LNCAP (cell line): ENCODE measurements around the gene ARRDC1.

ENCODE experiments used
- CTCF ChIP-seq: fragments of 450-650 bp; IDR thresholded peaks from 2 replicates; pipeline ENCODE4 v1.5.1; 2017; ENCODE audit warnings: mild to moderate bottlenecking

ARRDC1 gene

GRCh38 chr9:137612741-137613142 is 7.3 kb downstream of the ARRDC1 start:
- TF ChIP-seq CTCF: no peak

GRCh38 chr9:137613259-137613658 is 7.8 kb downstream of the ARRDC1 start:
- TF ChIP-seq CTCF: no peak

- TF ChIP-seq CTCF: no peak
These were observed 8.4 kb downstream of the ARRDC1 start for GRCh38 chr9:137613738-137614523.

- no peak for TF ChIP-seq CTCF
These were observed 9.3 kb downstream of the ARRDC1 start for GRCh38 chr9:137614631-137615386.

GRCh38 chr9:137615387-137615871 is 9.9 kb downstream of the ARRDC1 start:
- no peak for TF ChIP-seq CTCF

- no peak for TF ChIP-seq CTCF
These were observed 12.9 kb downstream of the ARRDC1 start, which contains the start of gene EHMT1 for GRCh38 chr9:137618105-137619067. EHMT1 (plus strand) TSS chr9:137619005; CDS start chr9:137619029, 24 bp downstream.
